MM.1S (cell line): ENCODE results near the gene FGF1.

ENCODE experiments used
- DNase-seq: peaks from one replicate; pipeline ENCODE4 v3.0.0-alpha.2; 2015
- H2AFZ ChIP-seq: fragments of 300-600 bp; sonication (generic); 2 replicates; pipeline ENCODE4 v1.6.0; 2016; ENCODE audit warnings: antibody characterized with exemption, low read length
- H3F3A ChIP-seq: fragments of 300-600 bp; sonication (generic); 2 replicates; pipeline ENCODE4 v1.6.1; 2016; ENCODE audit warnings: mild to moderate bottlenecking, antibody characterized with exemption, low read length, moderate library complexity, mixed read lengths; ENCODE audit not compliant: insufficient read depth
- H3K27ac ChIP-seq: fragments of 300-600 bp; sonication (generic); 2 replicates; pipeline ENCODE4 v1.5.1; 2016; ENCODE audit warnings: mild to moderate bottlenecking, low read length
- H3K27me3 ChIP-seq: fragments of 300-600 bp; sonication (generic); replicated peaks from 2 replicates; pipeline ENCODE4 v1.6.0; 2016; ENCODE audit warnings: low read length; ENCODE audit not compliant: insufficient read depth
- H3K36me3 ChIP-seq: fragments of 300-600 bp; sonication (generic); replicated peaks from 2 replicates; pipeline ENCODE4 v1.6.1; 2016; ENCODE audit warnings: mild to moderate bottlenecking, low read length, mixed read lengths; ENCODE audit not compliant: insufficient read depth
- H3K4me1 ChIP-seq: fragments of 300-600 bp; sonication (generic); 2 replicates; pipeline ENCODE4 v1.6.1; 2016; ENCODE audit warnings: low read length, mixed read lengths
- H3K4me2 ChIP-seq: fragments of 300-600 bp; sonication (generic); 2 replicates; pipeline ENCODE4 v1.6.0; 2016; ENCODE audit warnings: low read depth, low read length
- H3K4me3 ChIP-seq: fragments of 300-600 bp; sonication (generic); 2 replicates; pipeline ENCODE4 v1.5.1; 2016; ENCODE audit warnings: low read length, mixed read lengths
- H3K79me2 ChIP-seq: fragments of 300-600 bp; sonication (generic); 2 replicates; pipeline ENCODE4 v1.6.1; 2016; ENCODE audit warnings: mixed run types, low read length, mixed read lengths
- H3K9ac ChIP-seq: fragments of 300-600 bp; sonication (generic); 2 replicates; pipeline ENCODE4 v1.6.1; 2016; ENCODE audit warnings: low read length, mixed read lengths
- H3K9me2 ChIP-seq: fragments of 300-600 bp; sonication (generic); replicated peaks from 2 replicates; pipeline ENCODE4 v1.6.1; 2016; ENCODE audit warnings: mild to moderate bottlenecking, low read length, mixed read lengths; ENCODE audit not compliant: insufficient read depth
- H3K9me3 ChIP-seq: fragments of 300-600 bp; sonication (generic); replicated peaks from 2 replicates; pipeline ENCODE4 v1.6.1; 2016; ENCODE audit warnings: mild to moderate bottlenecking, low read length, mixed read lengths; ENCODE audit not compliant: insufficient read depth
- H4K20me1 ChIP-seq: fragments of 300-600 bp; sonication (generic); 2 replicates; pipeline ENCODE4 v1.6.1; 2016; ENCODE audit warnings: mild to moderate bottlenecking, low read length, moderate library complexity, mixed read lengths; ENCODE audit not compliant: insufficient read depth
- EZH2 ChIP-seq: fragments of 300-600 bp; sonication (generic); optimal IDR thresholded peaks from 2 replicates; pipeline ENCODE3; 2017; ENCODE audit warnings: low read depth, mild to moderate bottlenecking, antibody characterized with exemption, low read length, mixed read lengths
- EZH2phosphoT487 ChIP-seq: fragments of 300-600 bp; sonication (generic); IDR thresholded peaks from 2 replicates; pipeline ENCODE4 v1.6.1; 2018; ENCODE audit warnings: antibody characterized with exemption, low read length
- TF ChIP-seq, protein P1 (sequence below): fragments of 300-600 bp; sonication (generic); IDR thresholded peaks from 2 replicates; pipeline ENCODE4 v1.5.1; 2016; ENCODE audit warnings: antibody characterized with exemption, low read length, mixed read lengths

The FGF1 gene

DNA sequence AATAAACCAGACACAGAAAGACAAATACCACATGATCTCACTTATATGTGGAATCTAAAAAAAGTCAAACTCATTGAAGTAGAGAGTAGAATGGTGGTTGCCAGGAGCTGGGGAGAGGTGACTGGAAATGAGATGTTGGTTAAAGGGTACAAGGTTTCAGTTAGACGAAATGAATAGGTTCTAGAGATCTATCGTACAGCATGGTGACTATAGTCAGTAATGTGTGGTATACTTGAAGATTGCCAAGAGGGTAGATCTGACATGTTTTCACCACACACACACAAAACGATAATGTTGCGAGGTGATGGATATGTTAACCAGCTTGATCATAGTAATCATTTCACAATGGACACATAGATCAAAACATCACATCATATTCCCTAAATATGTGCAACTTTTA is 46.4 kb downstream of the FGF1 start:
- Histone ChIP-seq H3K4me1 (no peaks in the 10 kb centered on the region), H3K27ac (no peak overlapping the region), H3F3A (no peaks in the 10 kb centered on the region), H3K4me3 (no peak overlapping the region), H3K79me2 (no peaks in the 10 kb centered on the region), H4K20me1 (no peaks in the 10 kb centered on the region), H2AFZ (no peak overlapping the region), H3K27me3 (no peaks in the 10 kb centered on the region), H3K4me2 (no peak overlapping the region), H3K9ac (no peak overlapping the region), H3K36me3 (no peaks in the 10 kb centered on the region), H3K9me2 (no peaks in the 10 kb centered on the region), H3K9me3 (no peaks in the 10 kb centered on the region)
- DNase-seq = no peak
- no peak for TF ChIP-seq EZH2
- no peak for TF ChIP-seq EZH2phosphoT487
- TF ChIP-seq, protein P1, sequence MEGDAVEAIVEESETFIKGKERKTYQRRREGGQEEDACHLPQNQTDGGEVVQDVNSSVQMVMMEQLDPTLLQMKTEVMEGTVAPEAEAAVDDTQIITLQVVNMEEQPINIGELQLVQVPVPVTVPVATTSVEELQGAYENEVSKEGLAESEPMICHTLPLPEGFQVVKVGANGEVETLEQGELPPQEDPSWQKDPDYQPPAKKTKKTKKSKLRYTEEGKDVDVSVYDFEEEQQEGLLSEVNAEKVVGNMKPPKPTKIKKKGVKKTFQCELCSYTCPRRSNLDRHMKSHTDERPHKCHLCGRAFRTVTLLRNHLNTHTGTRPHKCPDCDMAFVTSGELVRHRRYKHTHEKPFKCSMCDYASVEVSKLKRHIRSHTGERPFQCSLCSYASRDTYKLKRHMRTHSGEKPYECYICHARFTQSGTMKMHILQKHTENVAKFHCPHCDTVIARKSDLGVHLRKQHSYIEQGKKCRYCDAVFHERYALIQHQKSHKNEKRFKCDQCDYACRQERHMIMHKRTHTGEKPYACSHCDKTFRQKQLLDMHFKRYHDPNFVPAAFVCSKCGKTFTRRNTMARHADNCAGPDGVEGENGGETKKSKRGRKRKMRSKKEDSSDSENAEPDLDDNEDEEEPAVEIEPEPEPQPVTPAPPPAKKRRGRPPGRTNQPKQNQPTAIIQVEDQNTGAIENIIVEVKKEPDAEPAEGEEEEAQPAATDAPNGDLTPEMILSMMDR = no peak

DNA sequence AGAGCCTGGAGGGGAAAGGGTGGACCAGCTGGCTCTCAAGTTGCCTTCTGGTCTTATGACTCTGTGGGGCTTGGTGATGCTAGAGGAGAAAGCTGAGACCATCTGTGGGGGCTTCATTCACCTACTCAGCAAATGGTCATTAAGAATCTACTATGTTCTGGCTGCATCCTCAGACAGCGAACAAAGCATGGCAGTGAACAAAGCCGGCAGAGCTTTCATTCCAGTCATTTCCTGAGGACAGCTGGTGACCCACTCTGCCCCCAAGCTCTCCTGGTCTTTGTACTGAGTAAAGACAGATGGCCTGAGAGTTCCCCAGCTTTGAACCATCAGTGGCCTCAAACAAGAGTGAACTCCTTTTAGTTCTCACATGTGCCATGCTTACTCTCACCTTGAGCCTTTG is 48.0 kb downstream of the FGF1 start:
- no peaks in the 10 kb centered on the region for H3K4me1 ChIP-seq
- no peaks in the 10 kb centered on the region for H4K20me1 ChIP-seq
- H3F3A ChIP-seq = no peaks in the 10 kb centered on the region
- no peak overlapping the region for H3K27ac ChIP-seq
- H3K4me2 ChIP-seq = no peak overlapping the region
- H3K36me3 ChIP-seq = no peaks in the 10 kb centered on the region
- TF ChIP-seq, protein P1 = no peak
- TF ChIP-seq EZH2phosphoT487 (no peak), EZH2 (no peak)
- H3K27me3 ChIP-seq = no peaks in the 10 kb centered on the region
- no peak for DNase-seq
- H2AFZ ChIP-seq = no peak overlapping the region
- H3K4me3 ChIP-seq = no peak overlapping the region
- H3K79me2 ChIP-seq = no peaks in the 10 kb centered on the region
- no peaks in the 10 kb centered on the region for H3K9me2 ChIP-seq
- H3K9me3 ChIP-seq = no peaks in the 10 kb centered on the region
- H3K9ac ChIP-seq = no peak overlapping the region

DNA sequence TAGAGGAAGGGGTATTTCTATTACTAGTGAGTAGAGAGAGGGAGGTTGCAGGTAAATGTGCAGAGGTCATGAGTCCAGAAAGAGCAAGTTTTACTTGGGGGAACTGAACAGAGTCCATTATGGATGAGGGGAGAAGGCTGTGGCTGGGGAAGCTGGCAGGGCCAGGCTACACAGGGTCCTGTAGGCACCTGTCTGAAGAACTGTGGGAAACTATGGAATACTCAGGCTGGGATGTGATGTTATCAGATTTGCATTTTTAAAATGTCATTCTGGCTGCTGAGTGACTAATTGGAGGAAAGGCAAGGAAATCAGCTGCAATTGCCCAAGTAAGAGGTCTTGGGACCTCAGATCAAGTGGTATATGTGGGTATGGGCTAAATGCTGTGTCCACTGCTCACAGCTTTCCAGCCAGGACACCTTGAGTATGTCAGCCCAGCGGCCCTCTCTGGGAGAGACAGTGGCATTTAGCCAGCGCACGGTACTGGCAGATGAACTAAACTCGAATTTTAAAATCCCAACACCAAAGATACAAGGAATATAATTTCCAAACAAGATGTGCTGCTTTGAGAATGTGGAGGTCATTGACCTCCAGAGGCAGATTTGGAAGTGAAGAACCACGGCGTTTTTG is 49.1 kb downstream of the FGF1 start:
- Histone ChIP-seq H3K4me2 (no peak overlapping the region), H3K9me3 (no peaks in the 10 kb centered on the region), H3K36me3 (no peaks in the 10 kb centered on the region), H2AFZ (no peak overlapping the region), H3K79me2 (no peaks in the 10 kb centered on the region), H3K9me2 (no peaks in the 10 kb centered on the region), H3F3A (no peaks in the 10 kb centered on the region), H3K9ac (no peak overlapping the region), H3K4me3 (no peak overlapping the region), H3K27ac (no peak overlapping the region), H3K4me1 (no peaks in the 10 kb centered on the region), H3K27me3 (no peaks in the 10 kb centered on the region), H4K20me1 (no peaks in the 10 kb centered on the region)
- no peak for DNase-seq
- TF ChIP-seq, protein P1 = no peak
- TF ChIP-seq EZH2phosphoT487 (no peak), EZH2 (no peak)
